Heart left ventricle (tissue), 16 donors: ENCODE data around the gene CYB5D1. TPM values are rescaled to one million over a fixed set of nuclear protein-coding genes. Genes with fewer than 3 reads are reported as not detected.

Experiments
- ATAC-seq, 4 donors: fragments of 200-7000 bp; cut with Tn5 transposase; one replicate each; pipeline ENCODE4 v1.9.1; 2020 to 2022; ENCODE audit warnings: moderate library complexity in 4 of 4, mild to moderate bottlenecking in 3 of 4, moderate number of reproducible peaks in 1 of 4
- DNase-seq, 5 donors: peaks; one replicate each; pipeline ENCODE4 v3.0.0-alpha.2; 2020
- H3K27ac ChIP-seq, 12 donors: fragments of 200-600 bp; sonication (generic) in 4 of 12; one replicate each; pipeline versions ENCODE4 v1.5.0 to v1.8.0; 2016 to 2022; ENCODE audit warnings: mild to moderate bottlenecking in 2 of 12
- H3K27me3 ChIP-seq, 9 donors: fragments of 200-600 bp; sonication (generic) in 2 of 9; one replicate each; pipeline versions ENCODE4 v1.5.1 to v1.8.0; 2016 to 2022; ENCODE audit warnings: mild to moderate bottlenecking in 3 of 9
- H3K36me3 ChIP-seq, 9 donors: fragments of 200-600 bp; sonication (generic) in 2 of 9; one replicate each; pipeline versions ENCODE4 v1.5.0 to v1.8.0; 2018 to 2022; ENCODE audit warnings: mild to moderate bottlenecking in 2 of 9
- H3K4me1 ChIP-seq, 12 donors: fragments of 200-600 bp; sonication (generic) in 4 of 12; one replicate each; pipeline versions ENCODE4 v1.5.0 to v1.8.0; 2016 to 2022; ENCODE audit warnings: mild to moderate bottlenecking in 3 of 12
- H3K4me3 ChIP-seq, 12 donors: fragments of 200-600 bp; sonication (generic) in 4 of 12; one replicate each; pipeline versions ENCODE4 v1.5.0 to v1.8.0; 2017 to 2022; ENCODE audit warnings: mild to moderate bottlenecking in 9 of 12, moderate library complexity in 4 of 12
- H3K9me3 ChIP-seq, 12 donors: fragments of 200-600 bp; sonication (generic) in 4 of 12; one replicate each; pipeline versions ENCODE4 v1.5.0 to v1.8.0; 2016 to 2022; ENCODE audit warnings: mild to moderate bottlenecking in 1 of 12
- POLR2A ChIP-seq, 2 donors: fragments of 450-650 bp; IDR thresholded peaks; one replicate each; pipeline ENCODE4 v1.6.1; 2017; ENCODE audit warnings: antibody characterized with exemption in 2 of 2, mild to moderate bottlenecking in 2 of 2, moderate library complexity in 2 of 2
- whole genome bisulfite sequencing, 4 donors: extraction: QIAGEN DNeasy Blood & Tissue Kit in 2 of 4; methylation state at CpG; one replicate each; pipeline versions ENCODE4 v1.1.5 to v1.1.7; 2013 to 2018; 5-methylcytosine and 5-hydroxymethylcytosine counted together
- intact Hi-C, 10 donors: fragments of 100-400 bp; cut with DNase I; formaldehyde crosslinking; loops; one replicate each; pipeline versions ENCODE4 v1.11.1 to v1.14.2; 2022
- polyA plus RNA-seq, 2 donors: library from polyadenylated mRNA; stranded (reverse); fragments of 200-250 nt; gene quantifications; one replicate each; pipeline ENCODE4 v1.2.3, GENCODE V29; 2013
- total RNA-seq, 9 donors: library from RNA; depleted of rRNA in 2 of 9; stranded (reverse); fragments of >200 nt in 2 of 9; fragmentation: NEBNext Ultra II Directional in 3 of 9; extraction: Animal tissue kit (Norgen Biotek cat#: 25700) in 3 of 9; gene quantifications; one replicate each; pipeline versions ENCODE4 v1.1.0 to v1.2.4, GENCODE V29; 2016 to 2023
- TF ChIP-seq, protein P1 (sequence below), 12 donors: fragments of 200-600 bp; sonication (generic) in 4 of 12; IDR thresholded peaks; one replicate each; pipeline versions ENCODE4 v1.5.0 to v1.8.0; 2018 to 2022; ENCODE audit warnings: antibody characterized with exemption in 12 of 12, mild to moderate bottlenecking in 5 of 12
- donor health status: ischemic (EF 13 %, LVEDD 7.1; RV severe dilation, severe dysfunction).
- donor health status: healthy with polysubstance abuse.
- donor health status: DM: no; HTN: yes; CAD: no.
- donor health status: DM: no; HTN: no; CAD: no.
- donor health status: ischemic (EF 25% LVEDD 6.9; RV normal size, moderate dysfunction).
- donor health status: ischemic (EF 25% LVEDD 5.7; RV mildly dilated, moderate dysfunction).
- donor health status: healthy.
- donor health status: DM: yes; HTN: yes; CAD: no.
- donor health status: ischemic (EF 35%, LVEDD 5.7; RV mildly dilated, moderate dysfunction).
- donor health status: nonischemic (EF 11% LVEDD 7.7; RV severe dilation, severe dysfunction).
- donor health status: DM: yes; HTN: yes; CAD: no.
- donor health status: PGD.
- donor health status: ischemic (EF 29% LVEDD 5.4; RV normal size, mild dysfunction).
- donor health status: nonischemic (EF 23%, LVEDD 6.1; RV moderate dilation, normal function).

The CYB5D1 gene
- total and polyA plus RNA-seq, 11 donors, result 9.3 to 20.4 (median 15.5) TPM

DNA sequence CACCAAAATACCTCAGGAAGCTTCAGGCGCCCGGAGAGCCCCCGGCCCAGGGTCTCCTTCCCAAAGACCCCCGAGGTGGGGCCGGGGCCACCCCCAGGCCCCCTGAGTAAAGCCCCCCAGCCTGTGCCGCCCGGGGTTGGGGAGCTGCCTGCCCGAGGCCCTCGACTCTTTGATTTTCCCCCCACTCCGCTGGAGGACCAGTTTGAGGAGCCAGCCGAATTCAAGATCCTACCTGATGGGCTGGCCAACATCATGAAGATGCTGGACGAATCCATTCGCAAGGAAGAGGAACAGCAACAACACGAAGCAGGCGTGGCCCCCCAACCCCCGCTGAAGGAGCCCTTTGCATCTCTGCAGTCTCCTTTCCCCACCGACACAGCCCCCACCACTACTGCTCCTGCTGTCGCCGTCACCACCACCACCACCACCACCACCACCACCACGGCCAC lies 9.6 kb upstream of the CYB5D1 start:
- no peak for DNase-seq
- no peak for ATAC-seq
- Histone ChIP-seq H3K4me3 (no peak overlapping the region), H3K4me1 (peaks cover 5 to 38% (median 29%) of the 10 kb centered on the region in 12 donors), H3K27me3 (no peaks in the 10 kb centered on the region), H3K9me3 (no peaks in the 10 kb centered on the region), H3K27ac (no peak overlapping the region), H3K36me3 (peaks cover 3 to 76% (median 68%) of the 10 kb centered on the region in 9 donors)
- WGBS, 4 donors, result 86 to 91% (median 88%) methylated on average over 16 to 20 of the region's 20 CpGs
- intact Hi-C loops, result loop anchor here in 4 of 10 donors (10.0 kb wide), 5 partner anchors 297 to 613 kb away; partner anchors contain the start of genes CHRNB1 (in 1 of the 4), DVL2 (in 1 of the 4), GABARAP (in 1 of the 4) and PER1 (in 1 of the 4)
- TF ChIP-seq, protein P1, sequence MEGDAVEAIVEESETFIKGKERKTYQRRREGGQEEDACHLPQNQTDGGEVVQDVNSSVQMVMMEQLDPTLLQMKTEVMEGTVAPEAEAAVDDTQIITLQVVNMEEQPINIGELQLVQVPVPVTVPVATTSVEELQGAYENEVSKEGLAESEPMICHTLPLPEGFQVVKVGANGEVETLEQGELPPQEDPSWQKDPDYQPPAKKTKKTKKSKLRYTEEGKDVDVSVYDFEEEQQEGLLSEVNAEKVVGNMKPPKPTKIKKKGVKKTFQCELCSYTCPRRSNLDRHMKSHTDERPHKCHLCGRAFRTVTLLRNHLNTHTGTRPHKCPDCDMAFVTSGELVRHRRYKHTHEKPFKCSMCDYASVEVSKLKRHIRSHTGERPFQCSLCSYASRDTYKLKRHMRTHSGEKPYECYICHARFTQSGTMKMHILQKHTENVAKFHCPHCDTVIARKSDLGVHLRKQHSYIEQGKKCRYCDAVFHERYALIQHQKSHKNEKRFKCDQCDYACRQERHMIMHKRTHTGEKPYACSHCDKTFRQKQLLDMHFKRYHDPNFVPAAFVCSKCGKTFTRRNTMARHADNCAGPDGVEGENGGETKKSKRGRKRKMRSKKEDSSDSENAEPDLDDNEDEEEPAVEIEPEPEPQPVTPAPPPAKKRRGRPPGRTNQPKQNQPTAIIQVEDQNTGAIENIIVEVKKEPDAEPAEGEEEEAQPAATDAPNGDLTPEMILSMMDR (IDR thresholded peaks at IDR 0.05), result no peak
- TF ChIP-seq POLR2A (IDR thresholded peaks at IDR 0.05), result no peak

DNA sequence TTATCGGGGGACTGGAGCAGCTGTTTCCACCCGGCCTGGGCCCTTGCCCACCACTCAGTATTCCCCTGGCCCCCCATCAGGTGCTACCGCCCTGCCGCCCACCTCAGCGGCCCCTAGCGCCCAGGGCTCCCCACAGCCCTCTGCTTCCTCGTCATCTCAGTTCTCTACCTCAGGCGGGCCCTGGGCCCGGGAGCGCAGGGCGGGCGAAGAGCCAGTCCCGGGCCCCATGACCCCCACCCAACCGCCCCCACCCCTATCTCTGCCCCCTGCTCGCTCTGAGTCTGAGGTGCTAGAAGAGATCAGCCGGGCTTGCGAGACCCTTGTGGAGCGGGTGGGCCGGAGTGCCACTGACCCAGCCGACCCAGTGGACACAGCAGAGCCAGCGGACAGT lies 9.1 kb upstream of the CYB5D1 start:
- Histone ChIP-seq H3K36me3 (peaks cover 3 to 82% (median 74%) of the 10 kb centered on the region in 9 donors), H3K27me3 (no peaks in the 10 kb centered on the region), H3K27ac (no peak overlapping the region), H3K9me3 (no peaks in the 10 kb centered on the region), H3K4me1 (peaks cover 5 to 39% (median 27%) of the 10 kb centered on the region in 12 donors), H3K4me3 (no peak overlapping the region)
- ATAC-seq (no peak), DNase-seq (no peak)
- 89 to 93% (median 90%) methylated on average over 19 to 21 of the region's 21 CpGs for WGBS, 4 donors
- intact Hi-C loops, result loop anchor here in 4 of 10 donors (10.0 kb wide), 5 partner anchors 296 to 614 kb away; partner anchors contain the start of genes CHRNB1 (in 1 of the 4), DVL2 (in 1 of the 4), GABARAP (in 1 of the 4) and PER1 (in 1 of the 4)
- no peak for TF ChIP-seq POLR2A (IDR thresholded peaks at IDR 0.05)
- TF ChIP-seq, protein P1 (IDR thresholded peaks at IDR 0.05), result no peak

DNA sequence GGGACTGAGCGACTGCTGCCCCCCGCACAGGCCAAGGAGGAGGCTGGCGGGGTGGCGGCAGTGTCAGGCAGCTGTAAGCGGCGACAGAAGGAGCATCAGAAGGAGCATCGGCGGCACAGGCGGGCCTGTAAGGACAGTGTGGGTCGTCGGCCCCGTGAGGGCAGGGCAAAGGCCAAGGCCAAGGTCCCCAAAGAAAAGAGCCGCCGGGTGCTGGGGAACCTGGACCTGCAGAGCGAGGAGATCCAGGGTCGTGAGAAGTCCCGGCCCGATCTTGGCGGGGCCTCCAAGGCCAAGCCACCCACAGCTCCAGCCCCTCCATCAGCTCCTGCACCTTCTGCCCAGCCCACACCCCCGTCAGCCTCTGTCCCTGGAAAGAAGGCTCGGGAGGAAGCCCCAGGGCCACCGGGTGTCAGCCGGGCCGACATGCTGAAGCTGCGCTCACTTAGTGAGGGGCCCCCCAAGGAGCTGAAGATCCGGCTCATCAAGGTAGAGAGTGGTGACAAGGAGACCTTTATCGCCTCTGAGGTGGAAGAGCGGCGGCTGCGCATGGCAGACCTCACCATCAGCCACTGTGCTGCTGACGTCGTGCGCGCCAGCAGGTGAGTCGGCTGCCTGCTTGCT lies 8.6 kb upstream of the CYB5D1 start:
- no peak for DNase-seq
- no peaks in the 10 kb centered on the region for H3K27me3 ChIP-seq
- peaks cover 5 to 36% (median 25%) of the 10 kb centered on the region in 12 donors for H3K4me1 ChIP-seq
- intact Hi-C loops, result loop anchor here in 4 of 10 donors (10.0 kb wide), 5 partner anchors 296 to 614 kb away; partner anchors contain the start of genes CHRNB1 (in 1 of the 4), DVL2 (in 1 of the 4), GABARAP (in 1 of the 4) and PER1 (in 1 of the 4)
- H3K36me3 ChIP-seq, result peaks cover 3 to 86% (median 77%) of the 10 kb centered on the region in 9 donors
- H3K27ac ChIP-seq, result no peak overlapping the region
- H3K4me3 ChIP-seq, result no peak overlapping the region
- no peak for TF ChIP-seq POLR2A (IDR thresholded peaks at IDR 0.05)
- TF ChIP-seq, protein P1 (IDR thresholded peaks at IDR 0.05), result no peak
- ATAC-seq, result no peak
- WGBS, 4 donors, result 87 to 90% (median 88%) methylated on average over 33 to 35 of the region's 35 CpGs
- no peaks in the 10 kb centered on the region for H3K9me3 ChIP-seq
